Liver (tissue), 9 donors: Measurements from ENCODE around the gene CALU. TPM values are rescaled to one million over a fixed set of nuclear protein-coding genes. Genes with fewer than 3 reads are reported as not detected.

Source experiments
- DNase-seq: peaks from one replicate; pipeline ENCODE4 v3.0.0-alpha.2; 2017; ENCODE audit warnings: low spot score
- H3K27ac ChIP-seq, 2 donors: one replicate each; pipeline ENCODE4 v1.7.0; 2013; ENCODE audit warnings: inconsistent platforms in 2 of 2, low read length in 2 of 2, control low read depth in 1 of 2, low read depth in 1 of 2, mild to moderate bottlenecking in 1 of 2
- H3K27me3 ChIP-seq, 4 donors: one replicate each; pipeline versions ENCODE4 v1.6.1 to v1.7.0; 2013; ENCODE audit warnings: low read length in 3 of 4, inconsistent platforms in 1 of 4, mild to moderate bottlenecking in 1 of 4, moderate library complexity in 1 of 4; ENCODE audit not compliant: control insufficient read depth in 4 of 4, insufficient read depth in 4 of 4
- H3K36me3 ChIP-seq, 4 donors: one replicate each; pipeline versions ENCODE4 v1.6.1 to v1.7.0; 2013; ENCODE audit warnings: low read length in 3 of 4, mild to moderate bottlenecking in 3 of 4, low read depth in 1 of 4, moderate library complexity in 1 of 4; ENCODE audit not compliant: control insufficient read depth in 4 of 4, insufficient read depth in 3 of 4
- H3K4me1 ChIP-seq, 4 donors: one replicate each; pipeline versions ENCODE4 v1.6.1 to v1.7.0; 2013; ENCODE audit warnings: low read length in 3 of 4, mild to moderate bottlenecking in 3 of 4, moderate library complexity in 1 of 4; ENCODE audit not compliant: control insufficient read depth in 4 of 4, insufficient read depth in 4 of 4
- H3K4me3 ChIP-seq, 3 donors: one replicate each; pipeline versions ENCODE4 v1.6.1 to v1.7.0; 2013; ENCODE audit warnings: low read length in 3 of 3, control low read depth in 1 of 3, low read depth in 1 of 3, mild to moderate bottlenecking in 1 of 3
- H3K9ac ChIP-seq, 2 donors: one replicate each; pipeline ENCODE4 v1.7.0; 2013; ENCODE audit warnings: low read length in 2 of 2, mild to moderate bottlenecking in 2 of 2, moderate library complexity in 2 of 2, control low read depth in 1 of 2, low read depth in 1 of 2
- H3K9me3 ChIP-seq, 4 donors: one replicate each; pipeline versions ENCODE4 v1.6.1 to v1.7.0; 2013; ENCODE audit warnings: low read length in 3 of 4; ENCODE audit not compliant: control insufficient read depth in 4 of 4
- ATF3 ChIP-seq: IDR thresholded peaks from 2 replicates; pipeline ENCODE4 v1.6.1; 2016; ENCODE audit warnings: antibody characterized with exemption
- CTCF ChIP-seq: fragments of 150-350 bp; IDR thresholded peaks from 2 replicates; pipeline ENCODE4 v1.5.1; 2017; ENCODE audit warnings: improper control_type of control experiment, low read depth, low read length; ENCODE audit not compliant: missing input control
- EGR1 ChIP-seq, 2 donors: IDR thresholded peaks; 2 replicates each; pipeline ENCODE4 v1.6.1; 2016 to 2018; ENCODE audit warnings: antibody characterized with exemption in 2 of 2, low read depth in 2 of 2
- FOXA1 ChIP-seq: IDR thresholded peaks from 2 replicates; pipeline ENCODE4 v1.6.1; 2016; ENCODE audit warnings: antibody characterized with exemption
- FOXA2 ChIP-seq: IDR thresholded peaks from 2 replicates; pipeline ENCODE4 v1.6.1; 2016; ENCODE audit warnings: antibody characterized with exemption
- HNF4A ChIP-seq, 2 donors: conservative IDR thresholded peaks; 2 replicates each; pipeline ENCODE4 v1.6.1; 2016; ENCODE audit warnings: antibody characterized with exemption in 2 of 2, mild to moderate bottlenecking in 2 of 2
- HNF4G ChIP-seq: IDR thresholded peaks from 2 replicates; pipeline ENCODE4 v1.6.1; 2016; ENCODE audit warnings: antibody characterized with exemption
- JUND ChIP-seq, 2 donors: IDR thresholded peaks; 2 replicates each; pipeline ENCODE4 v1.6.1; 2016; ENCODE audit warnings: antibody characterized with exemption in 2 of 2
- MAX ChIP-seq: IDR thresholded peaks from 2 replicates; pipeline ENCODE4 v1.6.1; 2016; ENCODE audit warnings: antibody characterized with exemption
- NR2F2 ChIP-seq: IDR thresholded peaks from 2 replicates; pipeline ENCODE4 v1.6.1; 2016; ENCODE audit warnings: antibody characterized with exemption
- RAD21 ChIP-seq, 2 donors: IDR thresholded peaks; 2 replicates each; pipeline ENCODE4 v1.6.1; 2016; ENCODE audit warnings: antibody characterized with exemption in 2 of 2, mild to moderate bottlenecking in 2 of 2
- RXRA ChIP-seq, 2 donors: IDR thresholded peaks; 2 replicates each; pipeline ENCODE4 v1.6.1; 2017 to 2018; ENCODE audit warnings: antibody characterized with exemption in 2 of 2, mild to moderate bottlenecking in 1 of 2
- SP1 ChIP-seq: IDR thresholded peaks from 2 replicates; pipeline ENCODE4 v1.6.1; 2018; ENCODE audit warnings: antibody characterized with exemption, mild to moderate bottlenecking
- TAF1 ChIP-seq: conservative IDR thresholded peaks from 2 replicates; pipeline ENCODE4 v1.6.1; 2016; ENCODE audit warnings: antibody characterized with exemption, mild to moderate bottlenecking
- YY1 ChIP-seq: IDR thresholded peaks from 2 replicates; pipeline ENCODE4 v1.6.1; 2016; ENCODE audit warnings: antibody characterized with exemption, mild to moderate bottlenecking
- WGBS: extraction: QIAGEN DNeasy Blood & Tissue Kit; methylation state at CpG from one replicate; pipeline ENCODE4 v1.1.7; 2013; 5-methylcytosine and 5-hydroxymethylcytosine counted together
- polyA plus RNA-seq, 2 donors: library from polyadenylated mRNA; stranded (reverse) in 1 of 2; unstranded in 1 of 2; fragments of 200-250 nt in 1 of 2; fragments of >200 nt in 1 of 2; fragmentation: Nextera tagmentation in 1 of 2; extraction: Ambion mirVana in 1 of 2; gene quantifications; one replicate each; pipeline versions ENCODE4 v1.2.1 to v1.2.3, GENCODE V29; 2013 to 2015
- total RNA-seq, 2 donors: library from RNA; depleted of rRNA; stranded (reverse); fragments of >200 nt; gene quantifications; one replicate each; pipeline ENCODE4 v1.2.3, GENCODE V29; 2014
- TF ChIP-seq, protein P1 (sequence below): IDR thresholded peaks from 2 replicates; pipeline ENCODE4 v1.6.1; 2016; ENCODE audit warnings: antibody characterized with exemption
- donor health status: healthy.
- donor health status: healthy.
- donor health status: healthy.
- donor health status: healthy.
- donor health status: healthy.

CALU gene
- total and polyA plus RNA-seq, 4 donors: 37.1 to 57.9 (median 42.5) TPM

- 95% methylated on average over 13 of the region's 13 CpGs for WGBS
Measured at GRCh38 chr7:128774029-128774689, 35.0 kb downstream of the CALU start.

GRCh38 chr7:128774921-128775320 is 35.8 kb downstream of the CALU start:
- no peaks in the 10 kb centered on the region for H3K9me3 ChIP-seq
- H3K4me1 ChIP-seq: no peaks in the 10 kb centered on the region
- WGBS: 80% methylated on average over 7 of the region's 7 CpGs
- no peak for DNase-seq
- H3K27me3 ChIP-seq: no peaks in the 10 kb centered on the region
- H3K9ac ChIP-seq: no peak overlapping the region
- TF ChIP-seq FOXA1 (no peak), ATF3 (no peak), RAD21 (IDR thresholded peaks at IDR 0.05) (no peak), TAF1 (no peak), EGR1 (IDR thresholded peaks at IDR 0.05; ENCODE audit: low read depth in 2 of 2) (no peak), FOXA2 (no peak), JUND (IDR thresholded peaks at IDR 0.05) (no peak), RXRA (IDR thresholded peaks at IDR 0.05) (no peak), HNF4A (conservative IDR thresholded peaks at IDR 0.05) (no peak), HNF4G (no peak), SP1 (no peak), MAX (no peak), NR2F2 (no peak)
- TF ChIP-seq, protein P1, sequence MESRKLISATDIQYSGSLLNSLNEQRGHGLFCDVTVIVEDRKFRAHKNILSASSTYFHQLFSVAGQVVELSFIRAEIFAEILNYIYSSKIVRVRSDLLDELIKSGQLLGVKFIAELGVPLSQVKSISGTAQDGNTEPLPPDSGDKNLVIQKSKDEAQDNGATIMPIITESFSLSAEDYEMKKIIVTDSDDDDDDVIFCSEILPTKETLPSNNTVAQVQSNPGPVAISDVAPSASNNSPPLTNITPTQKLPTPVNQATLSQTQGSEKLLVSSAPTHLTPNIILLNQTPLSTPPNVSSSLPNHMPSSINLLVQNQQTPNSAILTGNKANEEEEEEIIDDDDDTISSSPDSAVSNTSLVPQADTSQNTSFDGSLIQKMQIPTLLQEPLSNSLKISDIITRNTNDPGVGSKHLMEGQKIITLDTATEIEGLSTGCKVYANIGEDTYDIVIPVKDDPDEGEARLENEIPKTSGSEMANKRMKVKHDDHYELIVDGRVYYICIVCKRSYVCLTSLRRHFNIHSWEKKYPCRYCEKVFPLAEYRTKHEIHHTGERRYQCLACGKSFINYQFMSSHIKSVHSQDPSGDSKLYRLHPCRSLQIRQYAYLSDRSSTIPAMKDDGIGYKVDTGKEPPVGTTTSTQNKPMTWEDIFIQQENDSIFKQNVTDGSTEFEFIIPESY: no peak
- peaks cover 5 to 31% (median 16%) of the 10 kb centered on the region in 4 donors for H3K36me3 ChIP-seq
- H3K27ac ChIP-seq: no peak overlapping the region
- H3K4me3 ChIP-seq: no peak overlapping the region

More at GRCh38 chr7:128774029-128774689, 35.0 kb downstream of the CALU start:
- H3K27ac ChIP-seq: no peak overlapping the region
- no peaks in the 10 kb centered on the region for H3K9me3 ChIP-seq
- no peak for DNase-seq
- H3K9ac ChIP-seq: no peak overlapping the region
- no peaks in the 10 kb centered on the region for H3K4me1 ChIP-seq
- TF ChIP-seq RXRA (IDR thresholded peaks at IDR 0.05): no peak
- no peak for TF ChIP-seq FOXA2
- no peak for TF ChIP-seq YY1
- no peak for TF ChIP-seq HNF4G
- TF ChIP-seq CTCF: no peak
- TF ChIP-seq MAX: no peak
- TF ChIP-seq FOXA1: no peak
- H3K27me3 ChIP-seq: no peaks in the 10 kb centered on the region
- H3K36me3 ChIP-seq: peaks cover 5 to 36% (median 24%) of the 10 kb centered on the region in 4 donors
- no peak overlapping the region for H3K4me3 ChIP-seq
